ENCODE measurements around the gene ECEL1.
"Not testable (repeated sequence)": the region's sequence is repeated elsewhere in the genome, so short reads cannot be mapped to it uniquely, and the experiment has no call there.

Gene ECEL1

GRCh38 chr2:232458661-232459418, 28.8 kb downstream of the ECEL1 start:
- no peak for DNase-seq (ENCODE audit: low read depth in 2 of 2)

GRCh38 chr2:232458051-232458660, 29.5 kb downstream of the ECEL1 start:
- DNase-seq (ENCODE audit: low read depth in 2 of 2), result no peak

DNA sequence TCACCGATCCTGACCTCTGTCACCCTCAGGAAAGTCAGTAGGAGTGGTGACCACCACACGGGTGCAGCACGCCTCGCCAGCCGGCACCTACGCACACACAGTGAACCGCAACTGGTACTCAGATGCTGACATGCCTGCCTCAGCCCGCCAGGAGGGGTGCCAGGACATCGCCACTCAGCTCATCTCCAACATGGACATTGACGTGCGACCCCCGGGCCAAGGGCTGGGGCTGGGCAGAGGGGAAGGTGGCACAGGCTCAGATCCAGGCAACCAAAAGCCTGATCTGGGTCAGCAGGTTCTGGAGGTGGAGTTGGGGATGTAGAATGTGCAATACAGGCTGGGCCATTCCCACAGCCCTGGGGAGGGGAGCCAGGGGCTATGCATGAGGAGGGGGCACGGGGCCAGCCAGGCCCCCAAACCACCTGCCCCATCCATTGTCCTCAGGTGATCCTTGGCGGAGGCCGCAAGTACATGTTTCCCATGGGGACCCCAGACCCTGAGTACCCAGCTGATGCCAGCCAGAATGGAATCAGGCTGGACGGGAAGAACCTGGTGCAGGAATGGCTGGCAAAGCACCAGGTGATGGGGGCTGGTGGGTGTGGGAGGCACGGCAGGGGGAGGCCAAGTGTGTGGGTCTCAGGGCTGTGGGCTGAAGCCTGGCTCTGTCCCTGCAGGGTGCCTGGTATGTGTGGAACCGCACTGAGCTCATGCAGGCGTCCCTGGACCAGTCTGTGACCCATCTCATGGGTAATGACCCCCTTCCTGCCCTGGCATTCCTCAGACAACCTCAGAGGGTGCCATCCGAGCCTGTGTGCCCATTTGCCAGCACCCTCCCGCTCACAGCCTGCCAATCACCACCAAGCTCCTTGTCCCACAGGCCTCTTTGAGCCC, 30.3 kb downstream of the ECEL1 start:
- DNase-seq (ENCODE audit: low read depth in 2 of 2), result no peak

- DNase-seq (ENCODE audit: low read depth in 2 of 2), result no peak
Measured at GRCh38 chr2:232456296-232457120, 31.1 kb downstream of the ECEL1 start.

DNA sequence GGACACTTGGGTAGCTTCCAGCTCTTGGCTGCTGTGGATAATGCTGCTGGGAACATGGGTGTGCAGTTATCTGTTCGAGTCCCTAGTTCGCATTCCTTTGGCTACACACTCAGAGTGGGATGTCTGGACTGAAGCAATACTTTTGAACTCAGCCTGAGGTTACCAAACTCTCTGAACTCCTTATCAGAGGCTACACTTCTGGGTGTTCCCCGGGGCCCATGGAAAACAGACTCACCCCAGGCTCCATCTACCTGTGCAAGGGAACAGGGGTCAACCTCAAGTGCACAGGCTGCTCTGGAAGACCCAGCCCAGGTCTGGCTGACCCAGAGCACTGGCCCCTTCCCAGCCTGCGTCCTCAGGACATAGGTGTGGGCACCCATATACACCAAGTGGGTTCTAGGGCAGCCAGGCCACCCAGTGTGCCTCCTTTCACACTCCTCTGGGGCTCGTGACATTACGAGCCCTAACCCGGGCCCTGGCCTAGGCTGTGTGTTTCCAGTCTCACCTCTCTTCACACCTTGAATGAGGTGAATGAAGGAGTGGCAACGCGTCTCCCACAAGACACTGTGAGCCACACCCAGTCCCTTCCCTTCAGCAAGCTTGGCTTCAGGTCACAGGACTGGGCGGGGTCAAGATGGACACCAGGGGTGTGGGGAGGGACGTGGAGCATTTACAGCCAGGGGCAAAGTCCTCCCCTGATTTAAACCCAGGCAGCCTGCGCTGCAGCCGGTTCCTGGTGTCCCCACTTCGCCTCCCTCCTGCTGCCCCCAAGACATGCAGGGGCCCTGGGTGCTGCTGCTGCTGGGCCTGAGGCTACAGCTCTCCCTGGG, 32.0 kb downstream of the ECEL1 start, which contains the start of gene ALPI:
TSS of gene ALPI (plus strand) at position 728 of the 830 bp plus-strand sequence. CDS start at position 775, 47 bp downstream.
- DNase-seq (ENCODE audit: low read depth in 2 of 2), result no peak

- DNase-seq (ENCODE audit: low read depth in 2 of 2), result no peak
Measured at GRCh38 chr2:232454630-232455029, 33.0 kb downstream of the ECEL1 start.

- DNase-seq (ENCODE audit: low read depth in 2 of 2), result not testable (repeated sequence)
Measured at GRCh38 chr2:232451645-232452044, 36.0 kb downstream of the ECEL1 start.

GRCh38 chr2:232449964-232450363, 37.7 kb downstream of the ECEL1 start:
- no peak for DNase-seq (ENCODE audit: low read depth in 2 of 2)

DNA sequence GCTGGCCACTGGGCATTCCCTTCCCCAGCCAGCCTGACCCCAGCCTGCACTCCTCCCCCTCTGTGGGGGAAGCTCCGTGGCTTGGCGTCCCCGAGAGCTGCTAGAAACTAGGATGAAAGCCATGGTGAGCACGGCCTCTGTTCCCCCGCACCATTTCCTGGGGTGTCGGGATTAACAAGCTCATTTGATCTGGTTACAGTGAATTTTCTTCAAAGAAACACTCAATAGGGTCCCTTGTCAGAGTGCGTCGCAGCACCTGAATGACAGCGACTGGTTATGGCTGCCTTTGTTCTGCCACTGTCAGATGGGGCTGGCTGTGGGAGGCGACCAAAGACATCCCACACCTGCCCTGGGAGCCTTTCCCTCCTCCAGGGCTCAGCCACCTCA, 39.3 kb downstream of the ECEL1 start:
- DNase-seq (ENCODE audit: low read depth in 2 of 2), result no peak

GRCh38 chr2:232447638-232448303, 39.9 kb downstream of the ECEL1 start:
- DNase-seq (ENCODE audit: low read depth in 2 of 2), result no peak

GRCh38 chr2:232447091-232447620, 40.5 kb downstream of the ECEL1 start:
- DNase-seq (ENCODE audit: low read depth in 2 of 2), result no peak

DNA sequence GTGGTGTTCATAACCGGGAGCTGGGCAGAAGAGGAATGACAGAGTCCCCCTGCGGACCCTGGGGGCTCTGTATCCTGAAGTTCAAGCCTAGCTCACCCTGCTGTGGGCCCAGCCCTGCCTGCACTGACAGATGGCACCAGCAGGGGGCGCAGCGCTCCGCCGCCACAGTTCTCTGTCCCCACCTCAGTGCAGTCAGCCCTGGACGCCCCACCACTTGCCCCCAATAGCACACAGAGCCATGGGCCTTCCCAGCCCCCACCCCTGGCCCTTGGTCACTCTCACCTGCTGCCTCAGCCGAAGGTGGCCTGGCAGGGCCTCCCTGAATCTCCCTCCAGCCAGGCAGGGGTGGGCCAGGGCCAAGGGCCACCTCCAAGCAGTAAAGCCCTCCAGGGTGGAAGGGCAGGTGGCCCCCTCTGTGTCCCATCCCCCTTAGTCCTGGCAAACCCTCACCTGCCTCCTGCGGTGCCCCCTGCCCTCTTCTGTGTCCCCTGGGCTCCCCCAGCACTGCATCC, 41.3 kb downstream of the ECEL1 start:
- not testable (repeated sequence) for DNase-seq (ENCODE audit: low read depth in 2 of 2)

DNA sequence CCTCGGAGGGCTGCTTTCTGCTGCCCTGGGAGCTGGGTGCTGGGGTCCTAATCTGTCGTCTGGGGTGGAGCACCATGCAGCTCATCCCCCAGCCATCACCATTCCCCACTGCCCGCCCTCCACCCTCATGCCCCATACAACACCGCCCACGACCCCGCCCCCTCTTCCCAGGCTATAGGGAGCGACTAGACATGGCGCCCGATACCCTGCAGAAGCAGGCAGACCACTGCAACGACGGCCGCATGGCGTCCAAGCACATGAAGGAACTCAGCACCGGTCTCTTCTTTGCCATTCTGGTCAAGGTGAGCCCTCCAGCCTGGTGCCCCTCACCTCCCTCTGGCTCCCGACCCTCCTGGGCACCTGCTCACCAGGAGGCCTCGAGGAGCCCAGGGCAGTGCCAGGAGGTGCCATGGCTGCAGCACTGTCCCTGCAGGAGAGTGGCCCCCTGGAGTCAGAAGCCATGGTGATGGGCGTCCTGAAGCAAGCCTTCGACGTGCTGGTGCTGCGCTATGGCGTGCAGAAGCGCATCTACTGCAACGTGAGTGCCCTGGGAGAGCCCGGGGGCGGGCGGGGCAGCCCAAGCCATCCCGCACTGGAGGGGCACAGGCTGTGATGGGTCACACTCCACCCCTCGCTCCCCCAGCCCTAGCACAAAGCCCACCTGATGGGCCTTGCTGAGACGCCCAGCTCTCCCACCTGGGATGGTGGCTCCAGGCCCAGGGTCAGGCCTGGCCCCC, 42.3 kb downstream of the ECEL1 start:
- not testable (repeated sequence) for DNase-seq (ENCODE audit: low read depth in 2 of 2)

GRCh38 chr2:232444409-232445148, 43.1 kb downstream of the ECEL1 start:
- DNase-seq (ENCODE audit: low read depth in 2 of 2), result peak in 1 of 2 donors; percentile 31

DNA sequence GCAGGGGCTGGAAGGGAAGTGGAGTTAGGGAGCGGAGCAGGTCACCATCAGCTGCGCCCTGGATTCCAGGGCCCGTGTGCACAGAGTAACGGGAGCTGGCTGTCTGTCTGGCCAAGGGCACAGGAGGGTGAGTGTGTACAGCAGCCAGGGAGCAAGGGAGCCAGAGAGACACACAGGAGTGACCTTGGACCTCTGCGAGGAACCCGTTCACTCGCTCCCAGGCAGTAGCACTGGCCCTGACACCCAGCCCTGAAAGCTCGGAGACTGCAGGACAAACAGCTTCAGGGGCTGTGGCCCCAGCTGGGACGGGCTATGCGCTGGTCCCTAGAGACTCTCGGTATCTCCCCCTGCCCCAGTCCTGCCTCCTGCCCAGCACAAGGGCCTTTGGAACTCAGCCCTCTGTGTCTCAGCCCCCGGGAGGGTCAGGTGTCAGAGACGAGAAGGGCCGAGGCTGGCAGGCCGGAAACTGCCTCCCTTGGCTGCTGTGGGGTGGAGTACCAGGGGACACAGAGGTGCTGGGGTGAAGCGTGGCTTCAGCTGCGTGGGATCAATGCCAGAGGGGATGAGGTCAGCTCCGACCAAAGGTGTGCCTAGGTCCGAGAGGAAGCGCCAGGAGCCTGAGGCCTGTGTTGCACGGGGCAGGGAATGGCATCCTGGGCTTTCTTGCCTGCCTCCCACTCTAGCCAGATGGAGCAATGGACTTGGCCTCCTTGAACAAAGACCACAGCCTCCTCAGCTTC, 43.8 kb downstream of the ECEL1 start:
- DNase-seq (ENCODE audit: low read depth in 2 of 2), result not testable (repeated sequence)

- not testable (repeated sequence) for DNase-seq (ENCODE audit: low read depth in 2 of 2)
Measured at GRCh38 chr2:232443047-232443446, 44.6 kb downstream of the ECEL1 start.

DNA sequence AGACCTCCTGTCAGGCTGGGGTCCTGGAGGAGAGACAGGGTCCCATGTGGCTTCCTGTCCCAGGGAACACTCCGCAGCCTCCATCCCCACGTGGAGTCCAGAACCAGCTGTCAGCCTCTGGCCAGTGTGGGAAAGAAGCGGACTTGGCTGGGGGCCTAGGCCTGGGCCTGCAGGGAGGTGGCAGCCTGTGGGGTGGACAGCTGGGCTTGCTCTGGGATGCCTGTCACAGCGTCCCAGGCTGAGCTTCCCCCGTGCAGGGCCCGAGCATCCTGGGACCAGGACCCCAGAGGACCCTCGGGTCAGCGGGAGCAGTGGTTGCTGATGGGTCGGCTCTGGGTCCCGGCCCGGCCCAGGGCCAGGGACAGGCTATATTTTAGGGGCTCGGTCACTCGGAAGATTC, 45.2 kb downstream of the ECEL1 start:
- DNase-seq (ENCODE audit: low read depth in 2 of 2), result not testable (repeated sequence)

All from stimulated activated CD8-positive, alpha-beta memory T cell treated with anti-CD3 and anti-CD28 coated beads, Interleukin-7, amount 100 ng/mL, for 1 hour (primary cell).